Tibial artery (tissue), 4 donors: ENCODE results near the gene EZH2.

ENCODE experiments used
- DNase-seq, 2 donors: peaks; one replicate each; pipeline ENCODE4 v3.0.0-alpha.2; 2019
- H3K27ac ChIP-seq, 2 donors: fragments of 200-600 bp; sonication (generic) in 1 of 2; 1 replicate in 1 of 2; 2 replicates in 1 of 2; pipeline ENCODE4 v1.5.1; 2018 to 2019; ENCODE audit warnings: mild to moderate bottlenecking in 1 of 2
- H3K27me3 ChIP-seq, 2 donors: fragments of 200-600 bp; sonication (generic) in 1 of 2; one replicate each; pipeline versions ENCODE4 v1.5.1 to v1.6.0; 2016 to 2019
- H3K36me3 ChIP-seq, 3 donors: fragments of 200-600 bp; sonication (generic) in 2 of 3; one replicate each; pipeline ENCODE4 v1.5.1; 2016 to 2019; ENCODE audit warnings: mild to moderate bottlenecking in 2 of 3
- H3K4me1 ChIP-seq, 4 donors: fragments of 200-600 bp; sonication (generic) in 2 of 4; 1 replicate in 3 of 4; 2 replicates in 1 of 4; pipeline ENCODE4 v1.5.1; 2016 to 2019
- H3K4me3 ChIP-seq, 2 donors: fragments of 200-600 bp; sonication (generic) in 1 of 2; 1 replicate in 1 of 2; 2 replicates in 1 of 2; pipeline ENCODE4 v1.5.1; 2018 to 2019; ENCODE audit warnings: mild to moderate bottlenecking in 2 of 2
- H3K9me3 ChIP-seq, 3 donors: fragments of 200-600 bp; sonication (generic) in 1 of 3; one replicate each; pipeline ENCODE4 v1.5.1; 2016 to 2019
- CTCF ChIP-seq, 2 experiments: fragments of 200-600 bp in 1 of 2; fragments of 450-650 bp in 1 of 2; IDR thresholded peaks; one replicate each; pipeline ENCODE4 v1.5.1; 2017 to 2019; ENCODE audit warnings: antibody characterized with exemption in 2 of 2, mild to moderate bottlenecking in 1 of 2, moderate library complexity in 1 of 2
- intact Hi-C: fragments of 100-400 bp; cut with DNase I; formaldehyde crosslinking; loops from one replicate; pipeline ENCODE4 v1.15.0; 2023; ENCODE audit warnings: low total_unique reads

EZH2 gene

GRCh38 chr7:148794476-148794875 is 89.6 kb downstream of the EZH2 start:
- Histone ChIP-seq H3K9me3 (no peaks in the 10 kb centered on the region), H3K4me3 (no peak overlapping the region), H3K27ac (no peak overlapping the region), H3K36me3 (peaks cover 84 to 95% (median 95%) of the 10 kb centered on the region in 3 donors), H3K27me3 (no peaks in the 10 kb centered on the region), H3K4me1 (no peaks in the 10 kb centered on the region)
- no peak for TF ChIP-seq CTCF (IDR thresholded peaks at IDR 0.05)
- intact Hi-C loops, result no loop called here
- DNase-seq, result no peak

DNA sequence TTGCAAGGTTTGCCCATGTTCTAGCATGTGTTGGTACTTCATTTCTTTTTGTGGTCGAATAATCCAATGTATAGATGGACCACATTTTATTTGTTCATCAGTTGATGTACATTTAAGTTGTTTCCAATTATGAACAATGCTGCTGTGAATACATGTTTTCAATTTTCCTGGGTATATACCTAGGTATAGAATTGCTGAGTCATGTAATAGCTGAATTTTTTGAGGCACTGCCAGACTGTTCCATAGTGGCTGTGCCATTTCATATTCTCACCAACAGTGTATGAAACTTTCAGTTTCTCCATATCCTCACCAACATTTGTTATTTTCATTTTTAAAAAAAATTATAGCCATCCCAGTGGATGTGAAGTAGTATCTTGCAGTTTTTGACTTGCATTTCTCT is 90.5 kb downstream of the EZH2 start:
- Histone ChIP-seq H3K36me3 (peaks cover 83 to 95% (median 95%) of the 10 kb centered on the region in 3 donors), H3K27ac (no peak overlapping the region), H3K9me3 (no peaks in the 10 kb centered on the region), H3K4me1 (no peaks in the 10 kb centered on the region), H3K4me3 (no peak overlapping the region), H3K27me3 (no peaks in the 10 kb centered on the region)
- no peak for DNase-seq
- TF ChIP-seq CTCF (IDR thresholded peaks at IDR 0.05), result no peak
- intact Hi-C loops, result no loop called here

- no peak overlapping the region for H3K4me3 ChIP-seq
- H3K27me3 ChIP-seq, result no peaks in the 10 kb centered on the region
- H3K4me1 ChIP-seq, result no peaks in the 10 kb centered on the region
- intact Hi-C loops, result no loop called here
- H3K9me3 ChIP-seq, result no peaks in the 10 kb centered on the region
- no peak for DNase-seq
- TF ChIP-seq CTCF (IDR thresholded peaks at IDR 0.05), result no peak
- H3K36me3 ChIP-seq, result peaks cover 85 to 98% (median 95%) of the 10 kb centered on the region in 3 donors
- H3K27ac ChIP-seq, result no peak overlapping the region
Observed at GRCh38 chr7:148791546-148791945, 92.5 kb downstream of the EZH2 start.

- H3K27me3 ChIP-seq, result no peaks in the 10 kb centered on the region
- TF ChIP-seq CTCF (IDR thresholded peaks at IDR 0.05), result no peak
- H3K4me1 ChIP-seq, result no peaks in the 10 kb centered on the region
- intact Hi-C loops, result no loop called here
- no peaks in the 10 kb centered on the region for H3K9me3 ChIP-seq
- no peak for DNase-seq
- H3K27ac ChIP-seq, result no peak overlapping the region
- no peak overlapping the region for H3K4me3 ChIP-seq
- H3K36me3 ChIP-seq, result peaks cover 88 to 100% (median 98%) of the 10 kb centered on the region in 3 donors
Observed at GRCh38 chr7:148790850-148791249, 93.2 kb downstream of the EZH2 start.

DNA sequence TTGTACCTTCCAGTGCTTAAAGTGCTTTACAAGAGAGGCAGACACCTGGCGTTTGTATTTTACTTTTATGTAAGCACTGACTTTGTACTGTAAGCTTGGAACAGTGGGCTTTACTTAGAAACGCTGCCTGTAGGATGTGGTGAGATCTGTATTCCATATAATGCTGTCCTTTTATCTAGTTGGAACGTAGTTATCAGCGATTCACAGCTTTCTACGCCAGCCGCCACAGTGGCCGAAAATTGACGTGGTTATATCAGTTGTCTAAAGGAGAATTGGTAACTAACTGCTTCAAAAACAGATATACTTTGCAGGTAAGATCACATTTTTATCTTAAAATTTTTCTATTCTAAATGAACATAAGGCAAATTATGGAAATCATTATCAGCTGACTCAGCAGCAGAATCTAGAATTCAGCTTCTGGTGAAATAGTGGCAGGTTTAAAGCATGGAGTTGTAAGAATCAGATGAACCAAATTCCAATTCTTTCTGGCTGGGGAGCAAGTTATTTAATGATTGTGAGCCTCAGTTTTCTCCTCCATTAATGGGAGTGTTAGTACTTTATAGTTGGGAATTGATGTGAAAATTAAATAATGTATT is 93.9 kb downstream of the EZH2 start:
- Histone ChIP-seq H3K4me3 (no peak overlapping the region), H3K27ac (no peak overlapping the region), H3K4me1 (no peaks in the 10 kb centered on the region), H3K36me3 (peaks cover 87 to 100% (median 98%) of the 10 kb centered on the region in 3 donors), H3K9me3 (no peaks in the 10 kb centered on the region), H3K27me3 (no peaks in the 10 kb centered on the region)
- TF ChIP-seq CTCF (IDR thresholded peaks at IDR 0.05), result no peak
- intact Hi-C loops, result no loop called here
- DNase-seq, result no peak

DNA sequence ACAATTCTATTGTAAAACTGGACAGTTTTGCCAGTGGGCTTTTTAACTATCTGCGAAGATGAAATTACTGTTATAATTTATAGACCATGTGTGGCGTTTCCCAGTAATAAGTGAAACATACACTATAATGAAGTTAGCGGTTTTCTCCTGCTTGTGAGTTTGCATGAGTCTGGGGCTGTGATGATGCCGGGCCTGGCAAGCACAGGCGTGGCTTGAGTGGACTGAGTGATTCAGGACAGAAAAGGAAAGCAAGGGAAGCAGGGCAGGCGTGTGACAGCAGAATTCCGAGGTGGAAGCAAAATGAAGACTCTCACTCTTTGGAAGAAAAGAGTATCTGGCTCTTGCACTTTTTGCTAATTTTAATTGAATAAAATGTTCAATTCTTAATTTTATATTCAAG is 94.9 kb downstream of the EZH2 start:
- DNase-seq, result no peak
- no peak overlapping the region for H3K27ac ChIP-seq
- no peak for TF ChIP-seq CTCF (IDR thresholded peaks at IDR 0.05)
- no peak overlapping the region for H3K4me3 ChIP-seq
- H3K36me3 ChIP-seq, result peaks cover 86 to 99% (median 95%) of the 10 kb centered on the region in 3 donors
- H3K4me1 ChIP-seq, result no peaks in the 10 kb centered on the region
- H3K27me3 ChIP-seq, result no peaks in the 10 kb centered on the region
- no peaks in the 10 kb centered on the region for H3K9me3 ChIP-seq
- intact Hi-C loops, result no loop called here
